B cell (primary cell): ENCODE measurements around the gene FKBP10.

Experiments
- EZH2 ChIP-seq: IDR thresholded peaks from 2 replicates; pipeline ENCODE4 v1.6.1; 2012; ENCODE audit warnings: borderline replicate concordance, low read depth, mild to moderate bottlenecking, moderate library complexity, low read length; ENCODE audit not compliant: insufficient read depth, poor library complexity, severe bottlenecking
- TF ChIP-seq, protein P1 (sequence below): fragments of 200-600 bp; IDR thresholded peaks from one replicate; pipeline ENCODE4 v1.8.0; 2022; ENCODE audit warnings: antibody characterized with exemption, mild to moderate bottlenecking

DNA sequence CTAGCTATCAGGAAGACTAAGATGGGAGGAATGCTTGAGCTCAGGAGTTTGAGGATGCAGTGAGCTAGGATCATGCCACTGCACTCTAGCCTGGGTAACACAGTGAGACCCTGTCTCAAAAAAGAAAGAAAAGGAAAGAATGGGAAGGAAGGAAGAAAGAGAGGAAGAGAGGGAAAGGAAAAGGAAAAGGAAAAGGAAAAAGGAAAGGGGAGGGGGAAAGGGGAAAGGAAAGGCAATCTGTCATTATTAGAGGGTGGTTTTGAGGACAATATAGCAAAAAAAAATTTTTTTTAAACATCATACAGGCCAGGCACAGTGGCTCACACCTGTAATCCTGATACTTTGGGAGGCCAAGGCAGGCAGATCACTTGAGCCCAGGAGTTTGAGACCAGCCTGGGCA lies 46.7 kb upstream of the FKBP10 start:
- TF ChIP-seq, protein P1, sequence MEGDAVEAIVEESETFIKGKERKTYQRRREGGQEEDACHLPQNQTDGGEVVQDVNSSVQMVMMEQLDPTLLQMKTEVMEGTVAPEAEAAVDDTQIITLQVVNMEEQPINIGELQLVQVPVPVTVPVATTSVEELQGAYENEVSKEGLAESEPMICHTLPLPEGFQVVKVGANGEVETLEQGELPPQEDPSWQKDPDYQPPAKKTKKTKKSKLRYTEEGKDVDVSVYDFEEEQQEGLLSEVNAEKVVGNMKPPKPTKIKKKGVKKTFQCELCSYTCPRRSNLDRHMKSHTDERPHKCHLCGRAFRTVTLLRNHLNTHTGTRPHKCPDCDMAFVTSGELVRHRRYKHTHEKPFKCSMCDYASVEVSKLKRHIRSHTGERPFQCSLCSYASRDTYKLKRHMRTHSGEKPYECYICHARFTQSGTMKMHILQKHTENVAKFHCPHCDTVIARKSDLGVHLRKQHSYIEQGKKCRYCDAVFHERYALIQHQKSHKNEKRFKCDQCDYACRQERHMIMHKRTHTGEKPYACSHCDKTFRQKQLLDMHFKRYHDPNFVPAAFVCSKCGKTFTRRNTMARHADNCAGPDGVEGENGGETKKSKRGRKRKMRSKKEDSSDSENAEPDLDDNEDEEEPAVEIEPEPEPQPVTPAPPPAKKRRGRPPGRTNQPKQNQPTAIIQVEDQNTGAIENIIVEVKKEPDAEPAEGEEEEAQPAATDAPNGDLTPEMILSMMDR, result no peak
- no peak for TF ChIP-seq EZH2
